HEK293 (cell line): ENCODE results near the gene CCDC88C.

Experiments used
- CTCF ChIA-PET: fragments of 350-600 bp; formaldehyde crosslinking; extraction: SDS; loops from one replicate; lab custom pipeline; 2021; ENCODE audit warnings: antibody characterized with exemption; lab: Yijun Ruan, JAX
- POLR2A ChIA-PET: fragments of 300-600 bp; formaldehyde crosslinking; extraction: SDS; loops from one replicate; lab custom pipeline; 2020; ENCODE audit warnings: antibody characterized with exemption, inconsistent platforms; lab: Yijun Ruan, JAX
- H3K27ac ChIP-seq: fragments of 200-500 bp; sonication (Bioruptor generic); 2 replicates; pipeline ENCODE4 v1.5.1; 2014; ENCODE audit warnings: low read depth, low read length, control low read depth, inconsistent platforms; ENCODE audit errors: extremely low read depth
- H3K36me3 ChIP-seq, 2 experiments: fragments of 200-500 bp in 1 of 2; sonication (Bioruptor generic) in 1 of 2; 1 replicate in 1 of 2; 2 replicates in 1 of 2; pipeline ENCODE4 v1.5.1; 2014 to 2017; ENCODE audit warnings: inconsistent platforms in 2 of 2, low read length in 2 of 2; ENCODE audit not compliant: control insufficient read depth in 2 of 2, insufficient read depth in 1 of 2
- H3K4me1 ChIP-seq: fragments of 200-500 bp; sonication (Bioruptor generic); 2 replicates; pipeline ENCODE4 v1.5.1; 2014; ENCODE audit warnings: mild to moderate bottlenecking, low read length, inconsistent platforms; ENCODE audit not compliant: control insufficient read depth, insufficient read depth
- H3K4me3 ChIP-seq: 2 replicates; pipeline ENCODE4 v1.5.1; 2011; ENCODE audit warnings: low read depth, mild to moderate bottlenecking, control low read depth, low read length, moderate library complexity
- H3K9me3 ChIP-seq: fragments of 200-500 bp; sonication (Bioruptor generic); 2 replicates; pipeline ENCODE4 v1.5.1; 2014; ENCODE audit warnings: low read depth, low read length, inconsistent platforms; ENCODE audit not compliant: control insufficient read depth, insufficient read depth
- AEBP2 ChIP-seq: fragments of 450-650 bp; formaldehyde crosslinking; IDR thresholded peaks from 2 replicates; pipeline ENCODE4 v1.5.1; 2016; ENCODE audit warnings: missing biosample characterization, missing genetic modification characterization, borderline replicate concordance
- ELK4 ChIP-seq: IDR thresholded peaks from 2 replicates; pipeline ENCODE4 v1.6.1; 2011; ENCODE audit warnings: mild to moderate bottlenecking, low read depth, low read length, borderline replicate concordance
- MYNN ChIP-seq: fragments of 450-650 bp; formaldehyde crosslinking; IDR thresholded peaks from 2 replicates; pipeline ENCODE4 v1.5.1; 2016; ENCODE audit warnings: missing biosample characterization, missing genetic modification characterization, borderline replicate concordance
- PRDM10 ChIP-seq: fragments of 450-650 bp; formaldehyde crosslinking; IDR thresholded peaks from 2 replicates; pipeline ENCODE4 v1.5.1; 2016; ENCODE audit warnings: missing biosample characterization, missing genetic modification characterization
- PRDM2 ChIP-seq: fragments of 450-650 bp; formaldehyde crosslinking; IDR thresholded peaks from 2 replicates; pipeline ENCODE4 v1.5.1; 2016; ENCODE audit warnings: missing biosample characterization, missing genetic modification characterization, borderline replicate concordance
- PRDM6 ChIP-seq: fragments of 450-650 bp; formaldehyde crosslinking; IDR thresholded peaks from 2 replicates; pipeline ENCODE4 v1.5.1; 2017; ENCODE audit warnings: missing biosample characterization, missing genetic modification characterization
- SP3 ChIP-seq: fragments of 450-650 bp; formaldehyde crosslinking; IDR thresholded peaks from 2 replicates; pipeline ENCODE4 v1.5.1; 2016; ENCODE audit warnings: missing biosample characterization, missing genetic modification characterization
- ZBTB20 ChIP-seq: fragments of 450-650 bp; formaldehyde crosslinking; IDR thresholded peaks from 2 replicates; pipeline ENCODE4 v1.5.1; 2016; ENCODE audit warnings: missing biosample characterization, missing genetic modification characterization
- ZBTB48 ChIP-seq: fragments of 450-650 bp; formaldehyde crosslinking; IDR thresholded peaks from 2 replicates; pipeline ENCODE4 v1.5.1; 2016; ENCODE audit warnings: missing biosample characterization, missing genetic modification characterization
- ZNF341 ChIP-seq: fragments of 450-650 bp; formaldehyde crosslinking; IDR thresholded peaks from 2 replicates; pipeline ENCODE4; 2016; ENCODE audit warnings: low read depth, missing biosample characterization, missing genetic modification characterization
- ZNF423 ChIP-seq: fragments of 450-650 bp; formaldehyde crosslinking; IDR thresholded peaks from 2 replicates; pipeline ENCODE4 v1.5.1; 2016; ENCODE audit warnings: missing biosample characterization, missing genetic modification characterization
- ZNF473 ChIP-seq: fragments of 450-650 bp; formaldehyde crosslinking; IDR thresholded peaks from 2 replicates; pipeline ENCODE4 v1.5.1; 2017; ENCODE audit warnings: missing biosample characterization, missing genetic modification characterization
- ZNF549 ChIP-seq: fragments of 450-650 bp; IDR thresholded peaks from 2 replicates; pipeline ENCODE4 v1.5.1; 2018; ENCODE audit warnings: missing biosample characterization, missing genetic modification characterization, mild to moderate bottlenecking, inconsistent platforms, moderate library complexity
- ZNF560 ChIP-seq: fragments of 450-650 bp; formaldehyde crosslinking; IDR thresholded peaks from 2 replicates; pipeline ENCODE4 v1.5.1; 2017; ENCODE audit warnings: missing biosample characterization, missing genetic modification characterization, borderline replicate concordance
- ZNF610 ChIP-seq: fragments of 450-650 bp; formaldehyde crosslinking; IDR thresholded peaks from 2 replicates; pipeline ENCODE4 v1.5.1; 2016; ENCODE audit warnings: missing biosample characterization, missing genetic modification characterization, borderline replicate concordance
- ZNF692 ChIP-seq: fragments of 450-650 bp; formaldehyde crosslinking; IDR thresholded peaks from 2 replicates; pipeline ENCODE4 v1.5.1; 2016; ENCODE audit warnings: missing biosample characterization, missing genetic modification characterization
- ZNF776 ChIP-seq: fragments of 450-650 bp; formaldehyde crosslinking; IDR thresholded peaks from 2 replicates; pipeline ENCODE4 v1.5.0; 2017; ENCODE audit warnings: missing biosample characterization, missing genetic modification characterization, borderline replicate concordance
- ZNF830 ChIP-seq: fragments of 450-650 bp; IDR thresholded peaks from 2 replicates; pipeline ENCODE4 v1.5.0; 2018; ENCODE audit warnings: missing biosample characterization, missing genetic modification characterization, low read depth, mild to moderate bottlenecking, moderate library complexity

The CCDC88C gene

GRCh38 chr14:91415794-91416743 lies 1.6 kb downstream of the CCDC88C start (continued):
- TF ChIP-seq ZNF692 (tag by site-specific recombination) (peak; percentile 97), PRDM6 (tag by site-specific recombination) (peak; percentile 79), PRDM10 (tag by site-specific recombination) (peak; percentile 74), ZBTB20 (0 out of 2 replicates have a peak, but pooled peaks have one; percentile 48)

- H3K4me1 ChIP-seq: peaks cover 3% of the 10 kb centered on the region; the same call in 1 of the 2 replicates
- H3K4me3 ChIP-seq: no peak overlapping the region
- H3K27ac ChIP-seq: no peak overlapping the region
- ChIA-PET CTCF (interaction anchor here (1.6 kb wide), 1 partner anchor 91 kb away, joined by 8 read pairs; no protein-coding TSS in a partner anchor), POLR2A (no interaction called here)
- peaks cover 0 to 7% of the 10 kb centered on the region in 2 experiments; a peak in 2 of 3 replicates for H3K36me3 ChIP-seq
- no peaks in the 10 kb centered on the region for H3K9me3 ChIP-seq
- TF ChIP-seq ZNF341 (tag by site-specific recombination) (no peak), ZNF776 (tag by site-specific recombination) (no peak), ZNF473 (no peak), ZNF830 (no peak), SP3 (tag by site-specific recombination) (no peak), ZNF549 (tag by site-specific recombination) (no peak), ZNF610 (tag by site-specific recombination) (no peak), PRDM2 (tag by site-specific recombination) (no peak), MYNN (tag by site-specific recombination) (no peak), AEBP2 (no peak), ZNF423 (tag by site-specific recombination) (no peak), ELK4 (no peak), ZNF560 (tag by site-specific recombination) (no peak), ZBTB48 (tag by site-specific recombination) (no peak)
These were observed 3.2 kb downstream of the CCDC88C start for GRCh38 chr14:91414475-91414833.
